HepG2 (cell line): Measurements from ENCODE around the gene NDRG2. TPM values are rescaled to one million over a fixed set of nuclear protein-coding genes. Genes with fewer than 3 reads are reported as not detected.

Source experiments
- CC2D1A ChIP-seq: sonication (generic); formaldehyde crosslinking; IDR thresholded peaks from 2 replicates; pipeline ENCODE4 v1.8.1; 2023; ENCODE audit warnings: mild to moderate bottlenecking, missing genetic modification reagents
- ESRRA ChIP-seq: sonication (generic); formaldehyde crosslinking; IDR thresholded peaks from 2 replicates; pipeline ENCODE4 v1.5.1; 2020; ENCODE audit warnings: mild to moderate bottlenecking, low read depth, missing genetic modification reagents
- HOXA7 ChIP-seq: sonication (generic); formaldehyde crosslinking; IDR thresholded peaks from 2 replicates; pipeline ENCODE4 v1.8.1; 2022; ENCODE audit warnings: mild to moderate bottlenecking, missing genetic modification reagents, moderate library complexity
- KIAA2018 ChIP-seq: sonication (generic); formaldehyde crosslinking; IDR thresholded peaks from 2 replicates; pipeline ENCODE4 v1.5.0; 2020; ENCODE audit warnings: mild to moderate bottlenecking, missing genetic modification reagents, borderline replicate concordance
- NCOR1 ChIP-seq: fragments of 200-600 bp; sonication (generic); IDR thresholded peaks from 2 replicates; pipeline ENCODE4 v1.7.0; 2017; ENCODE audit warnings: antibody characterized with exemption, low read length, borderline replicate concordance
- RBFOX2 ChIP-seq: fragments of 200-400 bp; formaldehyde crosslinking; IDR thresholded peaks from 2 replicates; pipeline ENCODE4 v1.6.1; 2017; ENCODE audit warnings: low read depth, mild to moderate bottlenecking, low read length
- RFX5 ChIP-seq: IDR thresholded peaks from 2 replicates; pipeline ENCODE4 v1.6.1; 2011; ENCODE audit warnings: low read depth, low read length, improper control_type of control experiment
- SMARCC2 ChIP-seq: fragments of 450-650 bp; IDR thresholded peaks from 2 replicates; pipeline ENCODE4 v1.6.1; 2017; ENCODE audit warnings: antibody characterized with exemption, mild to moderate bottlenecking
- ZBTB20 ChIP-seq: sonication (generic); formaldehyde crosslinking; IDR thresholded peaks from 2 replicates; pipeline ENCODE4 v1.8.1; 2023; ENCODE audit warnings: missing genetic modification reagents, low read depth, mild to moderate bottlenecking, borderline replicate concordance
- ZEB1 ChIP-seq: IDR thresholded peaks from 2 replicates; pipeline ENCODE4 v1.6.1; 2012; ENCODE audit warnings: mild to moderate bottlenecking, low read depth, inconsistent platforms; ENCODE audit not compliant: insufficient replicate concordance
- ZFP41 ChIP-seq: sonication (generic); formaldehyde crosslinking; IDR thresholded peaks from 2 replicates; pipeline ENCODE4 v1.4.0; 2020; ENCODE audit warnings: mild to moderate bottlenecking, missing genetic modification reagents, borderline replicate concordance
- ZIK1 ChIP-seq: sonication (generic); formaldehyde crosslinking; IDR thresholded peaks from 2 replicates; pipeline ENCODE4 v1.5.0; 2020; ENCODE audit warnings: mild to moderate bottlenecking, low read depth, missing genetic modification reagents, borderline replicate concordance
- ZNF180 ChIP-seq: sonication (generic); formaldehyde crosslinking; IDR thresholded peaks from 2 replicates; pipeline ENCODE4 v1.4.0; 2020; ENCODE audit warnings: low read depth, missing genetic modification reagents, borderline replicate concordance
- ZNF326 ChIP-seq: sonication (generic); formaldehyde crosslinking; IDR thresholded peaks from 2 replicates; pipeline ENCODE4 v1.4.0; 2020; ENCODE audit warnings: missing genetic modification reagents, borderline replicate concordance
- ZNF33B ChIP-seq: sonication (generic); formaldehyde crosslinking; IDR thresholded peaks from 2 replicates; pipeline ENCODE4 v1.5.1; 2020; ENCODE audit warnings: mild to moderate bottlenecking, missing genetic modification reagents
- ZNF446 ChIP-seq: sonication (generic); formaldehyde crosslinking; IDR thresholded peaks from 2 replicates; pipeline ENCODE4 v1.5.0; 2020; ENCODE audit warnings: mild to moderate bottlenecking, missing genetic modification reagents
- ZNF496 ChIP-seq: sonication (generic); formaldehyde crosslinking; IDR thresholded peaks from 2 replicates; pipeline ENCODE4 v1.8.1; 2023; ENCODE audit warnings: mild to moderate bottlenecking, moderate library complexity, missing genetic modification reagents; ENCODE audit not compliant: insufficient replicate concordance
- ZNF782 ChIP-seq: sonication (generic); formaldehyde crosslinking; IDR thresholded peaks from 2 replicates; pipeline ENCODE4 v1.4.0; 2020; ENCODE audit warnings: missing genetic modification reagents, mild to moderate bottlenecking, borderline replicate concordance
- polyA plus RNA-seq, 8 experiments: library from polyadenylated mRNA; depleted of rRNA in 3 of 8; stranded (reverse) in 7 of 8; unstranded in 1 of 8; fragments of >200 nt; fragmentation: Illumina TruSeq in 4 of 8; extraction: Trizol in 4 of 8; gene quantifications; 2 replicates each; pipeline versions ENCODE4 v1.2.1 to v1.2.3, GENCODE V29; 2011 to 2016; ENCODE audit warnings: low read depth in 4 of 8, missing spikeins in 1 of 8, mixed read lengths in 1 of 8; ENCODE audit not compliant: insufficient read depth in 1 of 8
- total RNA-seq, 5 experiments: library from RNA; depleted of rRNA; stranded (reverse); fragments of >200 nt; fragmentation: Illumina TruSeq; extraction: Trizol; gene quantifications; 2 replicates each; pipeline ENCODE4 v1.2.3, GENCODE V29; 2016; ENCODE audit warnings: low read depth in 1 of 5
- TF ChIP-seq, protein P1 (sequence below): sonication (generic); formaldehyde crosslinking; IDR thresholded peaks from 2 replicates; pipeline ENCODE4 v1.9.0; 2022; ENCODE audit warnings: low read depth, missing genetic modification reagents
- TF ChIP-seq, protein P2 (sequence below): IDR thresholded peaks from 2 replicates; pipeline ENCODE4 v1.6.1; 2016; ENCODE audit warnings: mild to moderate bottlenecking, missing biosample characterization, missing genetic modification reagents

Gene NDRG2
- total and polyA plus RNA-seq, 2 of the 13 experiments (the other 11 are each of a cell fraction or from before 2014, with no cell fraction given), result 27.2 to 189 TPM

DNA sequence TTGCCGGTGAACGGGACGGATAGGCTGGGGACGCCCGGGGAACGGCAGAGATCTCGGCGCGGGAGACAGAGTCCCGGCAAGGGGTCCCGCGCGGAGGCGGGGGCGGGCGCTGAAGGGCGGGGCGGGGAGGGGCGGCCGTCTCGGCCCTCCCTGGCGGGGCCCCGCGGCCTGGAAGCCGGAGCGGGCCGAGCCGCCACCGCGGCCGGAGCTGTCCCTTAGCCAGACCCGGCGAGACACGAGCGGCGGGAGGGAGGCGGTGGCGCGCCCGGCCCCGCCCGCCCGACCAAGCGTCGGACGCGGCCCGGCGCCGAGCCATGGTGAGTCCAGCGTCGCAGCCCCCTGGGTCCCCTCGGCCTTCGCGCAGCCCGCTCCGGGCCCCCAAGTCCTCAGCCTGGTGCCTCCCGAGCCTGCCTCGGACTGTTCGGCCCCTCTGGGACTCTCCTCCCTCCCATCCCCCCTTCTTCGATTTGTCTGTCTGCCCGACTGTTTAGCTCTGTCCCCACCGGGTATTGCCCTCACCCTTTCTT is 45.3 kb upstream of the NDRG2 start, which contains the start of gene ARHGEF40 (continued):
- TF ChIP-seq, protein P1, sequence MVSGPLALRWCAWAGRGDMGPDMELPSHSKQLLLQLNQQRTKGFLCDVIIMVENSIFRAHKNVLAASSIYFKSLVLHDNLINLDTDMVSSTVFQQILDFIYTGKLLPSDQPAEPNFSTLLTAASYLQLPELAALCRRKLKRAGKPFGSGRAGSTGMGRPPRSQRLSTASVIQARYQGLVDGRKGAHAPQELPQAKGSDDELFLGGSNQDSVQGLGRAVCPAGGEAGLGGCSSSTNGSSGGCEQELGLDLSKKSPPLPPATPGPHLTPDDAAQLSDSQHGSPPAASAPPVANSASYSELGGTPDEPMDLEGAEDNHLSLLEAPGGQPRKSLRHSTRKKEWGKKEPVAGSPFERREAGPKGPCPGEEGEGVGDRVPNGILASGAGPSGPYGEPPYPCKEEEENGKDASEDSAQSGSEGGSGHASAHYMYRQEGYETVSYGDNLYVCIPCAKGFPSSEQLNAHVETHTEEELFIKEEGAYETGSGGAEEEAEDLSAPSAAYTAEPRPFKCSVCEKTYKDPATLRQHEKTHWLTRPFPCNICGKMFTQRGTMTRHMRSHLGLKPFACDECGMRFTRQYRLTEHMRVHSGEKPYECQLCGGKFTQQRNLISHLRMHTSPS (CRISPR knock-in tag), result no peak
- TF ChIP-seq ZNF446 (CRISPR knock-in tag) (no peak), KIAA2018 (CRISPR knock-in tag) (no peak), CC2D1A (CRISPR knock-in tag) (0 out of 2 replicates have a peak, but pooled peaks have one; percentile 15), ZNF180 (CRISPR knock-in tag) (no peak), SMARCC2 (no peak), RBFOX2 (peak; percentile 76), ESRRA (CRISPR knock-in tag) (no peak), NCOR1 (no peak), ZNF326 (CRISPR knock-in tag) (no peak), RFX5 (no peak), ZIK1 (CRISPR knock-in tag) (no peak), ZBTB20 (CRISPR knock-in tag) (no peak), ZNF33B (CRISPR knock-in tag) (0 out of 2 replicates have a peak, but pooled peaks have one; percentile 11), HOXA7 (no peak), ZFP41 (no peak), ZEB1 (no peak), ZNF496 (CRISPR knock-in tag) (no peak), ZNF782 (CRISPR knock-in tag) (no peak; the same call in 1 of the 2 replicates)
- TF ChIP-seq, protein P2, sequence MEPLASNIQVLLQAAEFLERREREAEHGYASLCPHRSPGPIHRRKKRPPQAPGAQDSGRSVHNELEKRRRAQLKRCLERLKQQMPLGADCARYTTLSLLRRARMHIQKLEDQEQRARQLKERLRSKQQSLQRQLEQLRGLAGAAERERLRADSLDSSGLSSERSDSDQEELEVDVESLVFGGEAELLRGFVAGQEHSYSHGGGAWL (CRISPR knock-in tag), result peak; percentile 50; the same call in 1 of the 2 replicates
